Muscle of leg (tissue), 11 donors: ENCODE results near the gene IGF2R. TPM values are rescaled to one million over a fixed set of nuclear protein-coding genes. Genes with fewer than 3 reads are reported as not detected.
"Not testable (repeated sequence)": the region's sequence is repeated elsewhere in the genome, so short reads cannot be mapped to it uniquely, and the experiment has no call there.

Experiments
- DNase-seq: peaks from one replicate; pipeline ENCODE4 v3.0.0; 2013
- H3K27ac ChIP-seq: one replicate; pipeline ENCODE4 v1.5.1; 2013; ENCODE audit warnings: mild to moderate bottlenecking, low read length, control low read depth
- H3K27me3 ChIP-seq: one replicate; pipeline ENCODE4 v1.6.1; 2013; ENCODE audit warnings: low read length; ENCODE audit not compliant: control insufficient read depth, insufficient read depth
- H3K36me3 ChIP-seq: one replicate; pipeline ENCODE4 v1.6.1; 2013; ENCODE audit warnings: low read length; ENCODE audit not compliant: control insufficient read depth, insufficient read depth
- H3K4me1 ChIP-seq: one replicate; pipeline ENCODE4 v1.6.1; 2013; ENCODE audit warnings: low read length; ENCODE audit not compliant: control insufficient read depth, insufficient read depth
- H3K4me3 ChIP-seq: one replicate; pipeline ENCODE4 v1.5.1; 2013; ENCODE audit warnings: low read length, control low read depth
- H3K9me3 ChIP-seq: replicated peaks from 2 replicates; pipeline ENCODE4 v1.6.1; 2013; ENCODE audit warnings: low read depth, low read length; ENCODE audit not compliant: control insufficient read depth
- WGBS: methylation state at CpG from one replicate; pipeline ENCODE4 v1.1.5; 2013; ENCODE audit warnings: missing lambda C conversion rate; ENCODE audit not compliant: insufficient coverage; 5-methylcytosine and 5-hydroxymethylcytosine counted together
- polyA plus RNA-seq, 8 donors: library from polyadenylated mRNA; unstranded; fragments of 120-200 nt; gene quantifications; one replicate each; pipeline versions ENCODE4 v1.2.1 to v1.2.3, GENCODE V29; 2013; ENCODE audit warnings: inconsistent platforms in 1 of 8, low replicate concordance in 1 of 8; ENCODE audit not compliant: insufficient read length in 8 of 8, insufficient read depth in 1 of 8
- total RNA-seq: library from RNA; stranded (reverse); fragments of 120-200 nt; gene quantifications from one replicate; pipeline ENCODE4 v1.2.4, GENCODE V29; 2013

Gene IGF2R
- total and polyA plus RNA-seq, 9 donors: 66.6 to 133 (median 123) TPM

DNA sequence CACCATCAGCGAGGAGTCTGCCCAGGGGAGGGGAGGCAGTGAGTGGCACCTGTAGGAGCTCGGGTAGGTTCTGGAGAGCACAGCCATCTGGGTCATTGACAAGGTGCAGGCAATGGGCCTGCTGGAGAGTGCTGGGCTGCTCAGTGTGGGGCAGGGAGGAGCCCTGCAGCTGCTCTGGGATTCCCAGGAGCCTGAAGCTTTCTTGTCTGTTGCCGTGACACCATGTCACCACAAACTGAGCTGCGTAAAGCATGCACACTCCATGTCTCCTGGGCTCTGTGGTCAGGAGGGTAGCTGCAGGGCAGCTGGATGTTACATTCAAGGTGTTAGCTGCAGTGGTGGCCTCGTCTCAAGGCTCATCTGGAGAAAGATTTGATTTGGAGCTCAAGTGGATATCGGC is 148.3 kb downstream of the IGF2R start:
- H3K27ac ChIP-seq: no peak overlapping the region
- peaks cover 6% of the 10 kb centered on the region for H3K9me3 ChIP-seq
- H3K36me3 ChIP-seq: peaks cover 24% of the 10 kb centered on the region
- 90% methylated on average over 6 of the region's 6 CpGs for WGBS
- no peaks in the 10 kb centered on the region for H3K27me3 ChIP-seq
- no peak for DNase-seq
- no peaks in the 10 kb centered on the region for H3K4me1 ChIP-seq
- H3K4me3 ChIP-seq: no peak overlapping the region

DNA sequence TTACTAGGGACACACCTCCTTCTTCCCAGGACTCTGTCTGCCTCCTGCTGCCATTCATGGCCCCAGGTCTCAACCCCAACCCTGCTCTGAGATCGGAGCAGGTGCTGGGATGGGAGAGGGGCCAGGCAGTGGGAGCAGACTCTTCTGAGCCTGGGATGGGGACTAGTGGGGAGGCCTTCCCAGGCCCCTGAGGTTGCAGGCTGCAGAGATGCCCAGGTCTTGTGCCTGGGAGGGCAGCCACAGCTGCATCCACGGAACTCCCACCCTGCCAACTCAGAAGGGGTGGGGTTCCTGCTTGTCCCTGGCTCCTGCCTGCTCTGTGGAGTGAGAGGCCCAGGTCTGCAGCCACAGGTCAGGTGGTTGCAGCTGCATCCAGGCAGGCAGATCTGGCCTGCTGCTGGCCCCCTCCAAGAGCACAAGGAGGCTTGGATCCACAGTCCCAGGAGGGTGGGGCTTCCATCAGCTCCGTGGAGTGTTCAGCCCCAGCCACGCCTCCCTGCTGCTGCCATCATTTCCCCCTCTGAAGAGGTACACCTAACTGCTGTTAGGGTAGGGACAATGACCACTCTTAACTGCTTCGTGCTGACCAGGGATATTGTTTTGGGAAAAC is 149.8 kb downstream of the IGF2R start:
- Histone ChIP-seq H3K27ac (no peak overlapping the region), H3K36me3 (peaks cover 25% of the 10 kb centered on the region), H3K4me3 (no peak overlapping the region), H3K27me3 (no peaks in the 10 kb centered on the region), H3K4me1 (no peaks in the 10 kb centered on the region), H3K9me3 (peaks cover 6% of the 10 kb centered on the region)
- 83% methylated on average over 1 of the region's 5 CpGs for WGBS
- DNase-seq: no peak

DNA sequence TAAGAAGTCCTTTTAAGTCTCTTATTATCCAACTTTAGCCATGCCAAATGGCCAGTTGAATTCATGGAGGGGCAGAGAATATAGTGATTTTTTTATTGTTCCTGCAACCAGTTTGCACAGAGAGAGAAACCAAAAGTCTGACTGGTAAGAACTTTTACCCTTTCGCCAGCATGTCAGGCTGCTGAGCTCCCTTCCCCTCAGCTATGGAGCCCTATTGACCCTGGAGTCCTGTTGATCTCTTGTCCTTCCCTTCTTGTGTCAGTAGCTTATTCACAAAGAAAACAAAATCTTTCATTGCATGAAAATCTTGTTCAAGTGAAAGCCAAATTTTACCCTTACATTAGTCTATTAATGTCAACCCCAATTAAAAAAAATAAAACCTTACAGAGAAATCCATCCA is 151.2 kb downstream of the IGF2R start:
- no peaks in the 10 kb centered on the region for H3K4me1 ChIP-seq
- 100% methylated on average over 1 of the region's 1 CpG for WGBS

DNA sequence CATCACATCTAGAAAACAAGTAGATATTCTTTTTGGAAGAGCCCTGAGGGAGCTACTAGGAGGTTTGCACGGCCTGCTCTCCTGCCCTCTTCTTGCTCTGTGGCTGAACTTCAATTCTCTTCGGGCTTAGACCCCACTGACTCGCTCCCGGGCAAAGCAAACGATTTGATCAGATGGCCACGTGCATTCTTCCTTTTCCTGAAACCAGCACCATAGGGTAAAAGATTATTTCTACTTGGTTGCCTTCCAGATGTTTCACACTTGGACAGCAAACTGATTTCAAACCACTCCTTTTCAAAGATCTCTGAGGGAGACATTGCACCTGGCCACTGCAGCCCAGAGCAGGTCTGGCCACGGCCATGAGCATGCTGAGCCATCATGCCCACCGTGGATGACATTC is 152.7 kb downstream of the IGF2R start, which contains the start of gene SLC22A1:
Gene SLC22A1 (plus strand): TSS at position 258 of the 400 bp plus-strand sequence. CDS start 121 bp downstream, at position 379.
- Histone ChIP-seq H3K9me3 (peaks cover 6% of the 10 kb centered on the region), H3K27ac (no peak within 1 kb of the TSS), H3K4me3 (no peak within 1 kb of the TSS), H3K27me3 (no peaks in the 10 kb centered on the region), H3K36me3 (peaks cover 20% of the 10 kb centered on the region), H3K4me1 (no peaks in the 10 kb centered on the region)
- 71% methylated on average over 5 of the region's 8 CpGs for WGBS
- no peak for DNase-seq

More for the DNA sequence above, 151.2 kb downstream of the IGF2R start:
- H3K9me3 ChIP-seq: peaks cover 6% of the 10 kb centered on the region
- H3K4me3 ChIP-seq: no peak overlapping the region
- H3K27me3 ChIP-seq: no peaks in the 10 kb centered on the region
- H3K36me3 ChIP-seq: peaks cover 24% of the 10 kb centered on the region
- no peak overlapping the region for H3K27ac ChIP-seq
- no peak for DNase-seq

DNA sequence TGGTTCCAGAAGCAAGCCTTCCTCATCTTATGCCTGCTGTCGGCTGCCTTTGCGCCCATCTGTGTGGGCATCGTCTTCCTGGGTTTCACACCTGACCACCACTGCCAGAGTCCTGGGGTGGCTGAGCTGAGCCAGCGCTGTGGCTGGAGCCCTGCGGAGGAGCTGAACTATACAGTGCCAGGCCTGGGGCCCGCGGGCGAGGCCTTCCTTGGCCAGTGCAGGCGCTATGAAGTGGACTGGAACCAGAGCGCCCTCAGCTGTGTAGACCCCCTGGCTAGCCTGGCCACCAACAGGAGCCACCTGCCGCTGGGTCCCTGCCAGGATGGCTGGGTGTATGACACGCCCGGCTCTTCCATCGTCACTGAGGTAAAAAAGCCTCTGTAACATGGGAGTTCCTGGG is 153.1 kb downstream of the IGF2R start:
- no peak overlapping the region for H3K4me3 ChIP-seq
- H3K9me3 ChIP-seq: peaks cover 6% of the 10 kb centered on the region
- 94% methylated on average over 10 of the region's 14 CpGs for WGBS
- H3K4me1 ChIP-seq: no peaks in the 10 kb centered on the region
- no peak overlapping the region for H3K27ac ChIP-seq
- DNase-seq: no peak
- H3K36me3 ChIP-seq: peaks cover 16% of the 10 kb centered on the region
- no peaks in the 10 kb centered on the region for H3K27me3 ChIP-seq

DNA sequence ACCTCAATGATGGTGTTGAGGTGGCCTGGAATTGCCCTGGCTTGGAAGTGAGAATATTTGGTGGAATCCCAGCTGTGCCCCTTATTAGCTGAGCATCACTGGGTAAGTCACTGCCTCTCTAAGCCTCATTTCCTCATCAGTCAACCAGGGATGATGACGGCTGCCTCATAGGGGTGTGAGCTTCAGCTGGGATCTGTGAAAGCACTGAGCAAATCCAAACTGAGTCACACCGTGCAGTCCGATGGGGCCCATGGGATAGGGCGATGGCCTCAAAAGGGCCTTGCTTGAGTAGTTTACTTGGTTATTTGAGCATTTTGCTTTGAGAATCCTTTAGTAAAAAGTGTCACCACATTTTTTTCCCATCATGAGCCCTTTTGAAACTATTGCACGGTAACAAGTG is 153.9 kb downstream of the IGF2R start:
- no peak for DNase-seq

DNA sequence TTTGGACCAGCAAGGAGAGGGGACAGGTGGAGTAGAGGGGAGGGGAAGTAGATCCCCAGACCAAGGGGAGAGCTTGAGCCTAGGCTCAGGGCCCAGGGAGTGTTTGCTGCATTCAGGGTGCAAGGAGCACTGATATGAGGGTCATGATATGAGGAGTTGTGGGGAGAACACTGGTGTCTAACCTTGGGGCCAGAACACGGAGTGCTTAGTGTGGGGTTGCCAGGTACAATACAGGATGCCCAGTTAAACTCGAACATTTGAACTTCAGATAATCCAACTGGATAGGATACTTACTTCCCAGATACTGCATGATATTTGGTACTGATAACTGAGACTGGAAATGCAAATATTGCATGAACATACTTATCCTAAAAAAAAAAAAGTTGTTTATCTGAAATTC is 155.1 kb downstream of the IGF2R start:
- Histone ChIP-seq H3K36me3 (peaks cover 5% of the 10 kb centered on the region), H3K9me3 (no peaks in the 10 kb centered on the region), H3K4me3 (no peak overlapping the region), H3K27ac (no peak overlapping the region), H3K27me3 (no peaks in the 10 kb centered on the region), H3K4me1 (no peaks in the 10 kb centered on the region)
- no CpG with 5 or more reads among the region's 2 CpGs for WGBS
- DNase-seq: no peak

More for the DNA sequence above, 153.9 kb downstream of the IGF2R start:
- no CpG with 5 or more reads among the region's 5 CpGs for WGBS
- Histone ChIP-seq H3K9me3 (peaks cover 4% of the 10 kb centered on the region), H3K4me3 (no peak overlapping the region), H3K27me3 (no peaks in the 10 kb centered on the region), H3K27ac (no peak overlapping the region), H3K36me3 (peaks cover 9% of the 10 kb centered on the region), H3K4me1 (no peaks in the 10 kb centered on the region)

DNA sequence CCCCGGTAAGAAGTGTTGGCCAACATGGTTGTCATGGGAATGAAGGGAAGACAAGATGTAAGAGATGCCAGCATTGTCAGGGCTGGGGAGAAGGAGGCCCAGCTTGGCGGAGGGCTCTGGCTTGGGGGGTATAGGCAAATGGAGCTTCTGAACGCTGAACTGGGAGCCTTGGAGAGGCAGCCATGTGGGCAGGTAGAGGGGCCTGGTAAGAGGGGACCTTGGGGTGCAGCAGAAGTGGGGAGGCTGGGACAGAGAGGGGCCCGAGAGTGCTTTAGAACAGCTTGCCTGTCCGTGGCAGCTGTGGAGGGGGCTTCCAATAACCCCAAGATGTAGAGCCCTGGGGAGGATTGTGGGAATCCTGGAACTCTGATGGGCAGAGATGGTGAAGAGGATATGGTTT is 155.7 kb downstream of the IGF2R start:
- 88% methylated on average over 5 of the region's 5 CpGs for WGBS
- no peaks in the 10 kb centered on the region for H3K4me1 ChIP-seq
- peaks cover 8% of the 10 kb centered on the region for H3K36me3 ChIP-seq
- DNase-seq: no peak
- H3K9me3 ChIP-seq: no peaks in the 10 kb centered on the region
- no peaks in the 10 kb centered on the region for H3K27me3 ChIP-seq
- H3K27ac ChIP-seq: no peak overlapping the region
- H3K4me3 ChIP-seq: no peak overlapping the region

DNA sequence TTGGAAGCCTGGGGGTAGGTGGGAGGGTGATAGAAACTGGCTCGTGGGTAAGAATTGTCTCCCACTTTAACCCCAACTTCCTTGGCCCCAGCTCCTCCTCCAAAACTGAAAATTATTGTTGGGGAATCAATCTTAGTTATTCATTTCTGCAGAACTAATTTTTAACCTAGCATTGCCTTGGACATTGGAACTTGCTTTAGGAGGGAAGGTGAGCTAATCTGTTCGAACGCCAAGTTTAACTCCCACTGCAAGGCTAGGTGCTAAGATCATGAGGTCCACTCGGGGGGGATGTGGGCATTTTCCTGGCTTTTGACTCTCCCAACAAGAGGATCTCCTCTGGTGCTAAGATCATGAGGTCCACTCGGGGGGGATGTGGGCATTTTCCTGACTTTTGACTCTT is 156.2 kb downstream of the IGF2R start:
- H3K9me3 ChIP-seq, H3K36me3 ChIP-seq, H3K27ac ChIP-seq, H3K4me1 ChIP-seq, H3K4me3 ChIP-seq, DNase-seq, H3K27me3 ChIP-seq: not testable (repeated sequence)
- WGBS: 100% methylated on average over 2 of the region's 5 CpGs

DNA sequence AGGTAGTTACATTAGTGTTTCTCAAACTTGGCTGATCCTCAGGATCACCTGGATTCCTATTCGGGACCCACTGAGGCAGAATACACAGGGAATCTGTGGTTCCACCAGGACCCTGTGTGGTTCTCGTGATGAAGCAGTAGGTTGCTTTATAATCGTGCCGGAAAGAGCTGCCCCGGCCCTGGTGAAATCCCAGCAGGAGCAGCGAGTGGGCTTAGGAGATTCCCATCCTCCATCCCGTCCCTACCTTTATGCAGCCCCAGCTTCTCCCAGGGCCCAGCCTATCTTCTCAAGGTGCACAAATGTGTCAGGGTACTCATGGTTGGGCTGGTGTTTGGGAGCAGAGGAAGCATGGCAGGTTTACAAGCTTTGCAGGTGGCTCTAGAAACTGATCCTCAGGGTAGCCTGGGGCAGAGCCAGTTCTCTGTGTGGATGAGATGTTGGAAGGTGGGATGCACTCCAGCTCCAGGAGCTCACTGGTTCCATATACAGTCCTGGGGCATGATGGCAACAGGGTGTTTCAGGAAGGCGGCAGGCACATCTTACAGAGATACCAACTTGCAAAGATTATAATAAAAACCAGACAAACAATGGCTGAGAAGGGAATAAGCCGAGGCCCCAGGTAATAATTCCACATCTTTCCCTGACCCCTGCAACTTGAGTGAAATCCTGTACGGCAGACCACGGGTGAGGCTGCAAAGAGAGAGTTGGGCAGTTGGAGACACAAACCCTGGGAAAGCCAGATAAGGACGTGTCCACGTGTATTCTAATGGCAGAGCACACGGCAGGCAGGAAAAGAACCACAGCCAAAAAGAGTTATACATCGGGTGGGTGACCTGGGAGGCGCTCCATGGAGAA is 158.6 kb downstream of the IGF2R start:
- Histone ChIP-seq H3K9me3 (no peaks in the 10 kb centered on the region), H3K27me3 (no peaks in the 10 kb centered on the region), H3K27ac (no peak overlapping the region), H3K4me1 (no peaks in the 10 kb centered on the region), H3K4me3 (no peak overlapping the region), H3K36me3 (peaks cover 9% of the 10 kb centered on the region)
- 82% methylated on average over 9 of the region's 16 CpGs for WGBS
- no peak for DNase-seq
